ENCODE results near the gene EPS8L2.

- TF ChIP-seq CTCF (conservative IDR thresholded peaks at IDR 0.05; ENCODE audit: low read length) (no peak), EZH2phosphoT487 (IDR thresholded peaks at IDR 0.05; ENCODE audit: borderline replicate concordance) (no peak)
Measured at GRCh38 chr11:721247-721740, 15.3 kb downstream of the EPS8L2 start.
